Measurements from ENCODE around the gene FGF12.

FGF12 gene

GRCh38 chr3:192262001-192262400 is 465.3 kb downstream of the FGF12 start:
- no peak for DNase-seq (ENCODE audit: low read depth in 1 of 2, low spot score in 1 of 2)
- TF ChIP-seq JUND (IDR thresholded peaks at IDR 0.05; ENCODE audit: low read depth) = no peak
- in situ Hi-C loops (cut with HindIII; ENCODE audit: low pct_unique_long_range_greater_than_20kb, low sequenced_read_pairs) = no loop called here

- no peak for DNase-seq (ENCODE audit: low read depth in 1 of 2, low spot score in 1 of 2)
- in situ Hi-C loops (cut with HindIII; ENCODE audit: low pct_unique_long_range_greater_than_20kb, low sequenced_read_pairs) = no loop called here
Measured at GRCh38 chr3:192261135-192261534, 466.2 kb downstream of the FGF12 start.

GRCh38 chr3:192260116-192261010 is 467.0 kb downstream of the FGF12 start:
- in situ Hi-C loops (cut with HindIII; ENCODE audit: low pct_unique_long_range_greater_than_20kb, low sequenced_read_pairs) = no loop called here
- no peak for DNase-seq (ENCODE audit: low read depth in 1 of 2, low spot score in 1 of 2)
- TF ChIP-seq JUND (IDR thresholded peaks at IDR 0.05; ENCODE audit: low read depth) = no peak

More at GRCh38 chr3:192261135-192261534, 466.2 kb downstream of the FGF12 start:
- TF ChIP-seq JUND (IDR thresholded peaks at IDR 0.05; ENCODE audit: low read depth) = no peak

GRCh38 chr3:192259661-192260060 is 467.7 kb downstream of the FGF12 start:
- TF ChIP-seq JUND (IDR thresholded peaks at IDR 0.05; ENCODE audit: low read depth) = no peak
- no peak for DNase-seq (ENCODE audit: low read depth in 1 of 2, low spot score in 1 of 2)
- in situ Hi-C loops (cut with HindIII; ENCODE audit: low pct_unique_long_range_greater_than_20kb, low sequenced_read_pairs) = no loop called here

- no peak for DNase-seq (ENCODE audit: low read depth in 1 of 2, low spot score in 1 of 2)
- in situ Hi-C loops (cut with HindIII; ENCODE audit: low pct_unique_long_range_greater_than_20kb, low sequenced_read_pairs) = no loop called here
- no peak for TF ChIP-seq JUND (IDR thresholded peaks at IDR 0.05; ENCODE audit: low read depth)
Measured at GRCh38 chr3:192258721-192259120, 468.6 kb downstream of the FGF12 start.

GRCh38 chr3:192255839-192256238 is 471.5 kb downstream of the FGF12 start:
- in situ Hi-C loops (cut with HindIII; ENCODE audit: low pct_unique_long_range_greater_than_20kb, low sequenced_read_pairs) = no loop called here
- DNase-seq (ENCODE audit: low read depth in 1 of 2, low spot score in 1 of 2) = no peak

GRCh38 chr3:192253138-192253887 is 474.0 kb downstream of the FGF12 start:
- in situ Hi-C loops (cut with HindIII; ENCODE audit: low pct_unique_long_range_greater_than_20kb, low sequenced_read_pairs) = no loop called here
- no peak for DNase-seq (ENCODE audit: low read depth in 1 of 2, low spot score in 1 of 2)
- no peak for TF ChIP-seq JUND (IDR thresholded peaks at IDR 0.05; ENCODE audit: low read depth)

More at GRCh38 chr3:192255839-192256238, 471.5 kb downstream of the FGF12 start:
- no peak for TF ChIP-seq JUND (IDR thresholded peaks at IDR 0.05; ENCODE audit: low read depth)

- no peak for DNase-seq (ENCODE audit: low read depth in 1 of 2, low spot score in 1 of 2)
- no peak for TF ChIP-seq JUND (IDR thresholded peaks at IDR 0.05; ENCODE audit: low read depth)
- in situ Hi-C loops (cut with HindIII; ENCODE audit: low pct_unique_long_range_greater_than_20kb, low sequenced_read_pairs) = no loop called here
Measured at GRCh38 chr3:192249516-192249915, 477.8 kb downstream of the FGF12 start.

- no peak for TF ChIP-seq JUND (IDR thresholded peaks at IDR 0.05; ENCODE audit: low read depth)
- no peak for DNase-seq (ENCODE audit: low read depth in 1 of 2, low spot score in 1 of 2)
- in situ Hi-C loops (cut with HindIII; ENCODE audit: low pct_unique_long_range_greater_than_20kb, low sequenced_read_pairs) = no loop called here
Measured at GRCh38 chr3:192246847-192247559, 480.3 kb downstream of the FGF12 start.

GRCh38 chr3:192244591-192244990 is 482.8 kb downstream of the FGF12 start:
- in situ Hi-C loops (cut with HindIII; ENCODE audit: low pct_unique_long_range_greater_than_20kb, low sequenced_read_pairs) = no loop called here
- no peak for DNase-seq (ENCODE audit: low read depth in 1 of 2, low spot score in 1 of 2)
- no peak for TF ChIP-seq JUND (IDR thresholded peaks at IDR 0.05; ENCODE audit: low read depth)

GRCh38 chr3:192239956-192240355 is 487.4 kb downstream of the FGF12 start:
- in situ Hi-C loops (cut with HindIII; ENCODE audit: low pct_unique_long_range_greater_than_20kb, low sequenced_read_pairs) = no loop called here
- no peak for DNase-seq (ENCODE audit: low read depth in 1 of 2, low spot score in 1 of 2)
- no peak for TF ChIP-seq JUND (IDR thresholded peaks at IDR 0.05; ENCODE audit: low read depth)

- in situ Hi-C loops (cut with HindIII; ENCODE audit: low pct_unique_long_range_greater_than_20kb, low sequenced_read_pairs) = no loop called here
- no peak for TF ChIP-seq JUND (IDR thresholded peaks at IDR 0.05; ENCODE audit: low read depth)
- no peak for DNase-seq (ENCODE audit: low read depth in 1 of 2, low spot score in 1 of 2)
Measured at GRCh38 chr3:192237992-192238608, 489.2 kb downstream of the FGF12 start.
